EH (cell line): ENCODE measurements around the gene GSTA2.
"Not testable (repeated sequence)": the region's sequence is repeated elsewhere in the genome, so short reads cannot be mapped to it uniquely, and the experiment has no call there.

Experiments used
- DNase-seq: peaks from one replicate; pipeline ENCODE4 v3.0.0-alpha.2; 2015; ENCODE audit warnings: low read depth

The GSTA2 gene

GRCh38 chr6:52763322-52763916, at the start of gene GSTA2:
Gene GSTA2, minus strand, starts transcription at chr6:52763475. Its CDS starts 5,528 bp downstream, at chr6:52757947.
- not testable (repeated sequence) for DNase-seq

GRCh38 chr6:52809777-52810176, 46.5 kb upstream of the GSTA2 start:
- not testable (repeated sequence) for DNase-seq

- DNase-seq, result no peak
Observed at GRCh38 chr6:52808660-52809059, 45.4 kb upstream of the GSTA2 start.

GRCh38 chr6:52803668-52804255, 40.5 kb upstream of the GSTA2 start, which contains the start of gene GSTA1:
Gene GSTA1, minus strand, starts transcription at chr6:52803816. Its CDS starts 4,549 bp downstream, at chr6:52799267.
- DNase-seq, result not testable (repeated sequence)

- DNase-seq, result no peak
Observed at GRCh38 chr6:52802806-52803205, 39.5 kb upstream of the GSTA2 start.

- no peak for DNase-seq
Observed at GRCh38 chr6:52801188-52801841, 38.0 kb upstream of the GSTA2 start.

GRCh38 chr6:52799272-52799671, 36.0 kb upstream of the GSTA2 start:
- peak; percentile 82 for DNase-seq

GRCh38 chr6:52794366-52794765, 31.1 kb upstream of the GSTA2 start:
- DNase-seq, result not testable (repeated sequence)

GRCh38 chr6:52790861-52791260, 27.6 kb upstream of the GSTA2 start:
- peak; percentile 47 for DNase-seq

GRCh38 chr6:52789658-52790057, 26.4 kb upstream of the GSTA2 start:
- DNase-seq, result peak; percentile 93

- peak; percentile 21 for DNase-seq
Observed at GRCh38 chr6:52788478-52788877, 25.2 kb upstream of the GSTA2 start.

- DNase-seq, result no peak
Observed at GRCh38 chr6:52787917-52788316, 24.6 kb upstream of the GSTA2 start.

- no peak for DNase-seq
Observed at GRCh38 chr6:52786249-52786956, 23.1 kb upstream of the GSTA2 start.

- not testable (repeated sequence) for DNase-seq
Observed at GRCh38 chr6:52782696-52783274, 19.5 kb upstream of the GSTA2 start.

- not testable (repeated sequence) for DNase-seq
Observed at GRCh38 chr6:52782209-52782608, 18.9 kb upstream of the GSTA2 start.

- DNase-seq, result no peak
Observed at GRCh38 chr6:52779237-52779636, 16.0 kb upstream of the GSTA2 start.

- not testable (repeated sequence) for DNase-seq
Observed at GRCh38 chr6:52776711-52777351, 13.6 kb upstream of the GSTA2 start.

GRCh38 chr6:52769399-52769798, 6.1 kb upstream of the GSTA2 start:
- peak; percentile 55 for DNase-seq

- not testable (repeated sequence) for DNase-seq
Observed at GRCh38 chr6:52767658-52768057, 4.4 kb upstream of the GSTA2 start.

- not testable (repeated sequence) for DNase-seq
Observed at GRCh38 chr6:52761673-52762491, 1.4 kb downstream of the GSTA2 start.
